BLaER1 treated with 17β-estradiol and CSF1 and Interleukin-3, amounts not matched to agents 10 nM and 100 nM (cell line): Measurements from ENCODE around the gene CLDN14.

Source experiments
- H3K27ac ChIP-seq, 11 experiments: shearing (Covaris generic); formaldehyde crosslinking; 2 replicates each; pipeline ENCODE4 v1.8.1; 2022
- H3K27me3 ChIP-seq, 11 experiments: shearing (Covaris generic); formaldehyde crosslinking; 2 replicates each; pipeline ENCODE4 v1.8.1; 2022
- H3K36me3 ChIP-seq, 11 experiments: shearing (Covaris generic); formaldehyde crosslinking; 2 replicates each; pipeline ENCODE4 v1.8.1; 2022
- H3K4me1 ChIP-seq, 10 experiments: shearing (Covaris generic); formaldehyde crosslinking; 2 replicates each; pipeline ENCODE4 v1.8.1; 2022
- H3K4me2 ChIP-seq, 11 experiments: shearing (Covaris generic); formaldehyde crosslinking; 2 replicates each; pipeline ENCODE4 v1.8.1; 2022
- H3K4me3 ChIP-seq, 10 experiments: shearing (Covaris generic); formaldehyde crosslinking; 2 replicates each; pipeline ENCODE4 v1.8.1; 2022
- H3K9ac ChIP-seq, 11 experiments: shearing (Covaris generic); formaldehyde crosslinking; 2 replicates each; pipeline ENCODE4 v1.8.1; 2022
- H3K9me3 ChIP-seq, 11 experiments: shearing (Covaris generic); formaldehyde crosslinking; replicated peaks in 1 of 11; 2 replicates each; pipeline ENCODE4 v1.8.1; 2022
- H4K20me1 ChIP-seq, 11 experiments: shearing (Covaris generic); formaldehyde crosslinking; 2 replicates each; pipeline ENCODE4 v1.8.1; 2022
- Cebpa-rat ChIP-seq, 11 experiments: shearing (Covaris generic); IDR thresholded peaks; 2 replicates each; pipeline ENCODE4 v1.8.1; 2022

CLDN14 gene

DNA sequence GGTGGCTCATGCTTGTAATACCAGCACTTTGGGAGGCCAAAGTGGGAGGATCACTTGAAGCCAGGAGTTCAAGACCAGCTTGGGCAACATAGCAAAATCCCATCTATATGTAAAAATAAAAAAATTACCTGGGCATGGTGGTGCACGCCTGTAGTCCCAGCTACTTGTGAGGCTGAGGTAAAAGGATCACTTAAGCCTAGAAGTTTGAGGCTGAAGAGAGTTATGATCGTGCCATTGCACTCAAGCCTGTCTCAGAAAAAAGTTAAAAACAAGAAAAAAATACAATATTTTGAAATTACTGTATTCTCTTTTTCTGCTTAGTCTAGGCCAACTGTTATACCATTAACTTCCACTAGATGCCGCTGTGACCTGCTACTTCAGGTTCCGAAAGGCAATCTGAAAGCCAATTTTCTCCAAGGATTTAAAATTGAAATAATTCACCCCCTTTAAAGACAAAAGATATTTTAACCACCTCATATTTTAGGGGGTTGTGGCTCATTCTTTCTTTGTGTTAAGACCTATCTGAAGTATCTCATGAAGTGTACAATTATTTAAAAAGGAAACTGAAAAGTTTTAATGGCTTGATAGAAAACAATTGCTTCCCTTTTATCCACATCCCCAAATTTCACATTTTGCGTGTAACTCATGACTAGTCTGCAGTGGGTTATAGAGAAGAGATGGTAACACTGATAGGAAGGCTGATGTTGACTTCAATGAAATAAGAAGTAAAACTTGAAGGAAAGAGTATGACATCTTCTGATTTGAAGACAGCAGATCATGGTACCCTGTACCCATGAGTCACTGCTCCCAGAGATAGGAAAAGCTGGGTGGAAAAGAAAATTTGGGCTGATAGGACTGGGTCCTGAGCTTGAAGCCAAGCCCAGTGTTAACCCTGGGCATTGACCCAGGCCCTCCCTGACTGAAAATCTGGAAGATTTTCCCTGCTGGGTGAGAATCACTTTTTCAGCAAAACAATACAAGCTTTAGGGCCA is 24.4 kb upstream of the CLDN14 start:
- H3K27me3 ChIP-seq: no peaks in the 10 kb centered on the region
- H4K20me1 ChIP-seq: no peaks in the 10 kb centered on the region
- no peak overlapping the region; a peak in 1 of 22 replicates for H3K9ac ChIP-seq
- peaks cover 0 to 5% (median under 1%) of the 10 kb centered on the region in 11 experiments; a peak in 6 of 22 replicates for H3K9me3 ChIP-seq
- H3K4me2 ChIP-seq: peak overlapping the region in 1 of 11 experiments; percentile 2; a peak in 2 of 22 replicates
- no peaks in the 10 kb centered on the region for H3K36me3 ChIP-seq
- peaks cover 0 to 50% (median 22%) of the 10 kb centered on the region in 10 experiments; a peak in 14 of 20 replicates for H3K4me1 ChIP-seq
- TF ChIP-seq Cebpa-rat (IDR thresholded peaks at IDR 0.05): no peak
- no peak overlapping the region for H3K27ac ChIP-seq
- no peak overlapping the region for H3K4me3 ChIP-seq

GRCh38 chr21:36502365-36502764 is 22.4 kb upstream of the CLDN14 start:
- H3K4me2 ChIP-seq: no peak overlapping the region

GRCh38 chr21:36501589-36501892 is 21.6 kb upstream of the CLDN14 start:
- H3K9ac ChIP-seq: no peak overlapping the region
- H4K20me1 ChIP-seq: no peaks in the 10 kb centered on the region
- H3K27ac ChIP-seq: no peak overlapping the region
- H3K4me3 ChIP-seq: no peak overlapping the region
- peaks cover 0 to 22% (median 1%) of the 10 kb centered on the region in 10 experiments; a peak in 11 of 20 replicates for H3K4me1 ChIP-seq
- H3K4me2 ChIP-seq: no peak overlapping the region
- no peak for TF ChIP-seq Cebpa-rat (IDR thresholded peaks at IDR 0.05)
- no peaks in the 10 kb centered on the region for H3K9me3 ChIP-seq
- H3K36me3 ChIP-seq: no peaks in the 10 kb centered on the region
- no peaks in the 10 kb centered on the region for H3K27me3 ChIP-seq

More at GRCh38 chr21:36502365-36502764, 22.4 kb upstream of the CLDN14 start:
- Histone ChIP-seq H3K36me3 (no peaks in the 10 kb centered on the region), H3K4me1 (peaks cover 0 to 30% (median 9%) of the 10 kb centered on the region in 10 experiments; a peak in 14 of 20 replicates), H3K4me3 (no peak overlapping the region), H3K9me3 (no peaks in the 10 kb centered on the region; a peak in 1 of 22 replicates), H3K27ac (no peak overlapping the region), H4K20me1 (no peaks in the 10 kb centered on the region), H3K27me3 (no peaks in the 10 kb centered on the region), H3K9ac (no peak overlapping the region)
- no peak for TF ChIP-seq Cebpa-rat (IDR thresholded peaks at IDR 0.05)

DNA sequence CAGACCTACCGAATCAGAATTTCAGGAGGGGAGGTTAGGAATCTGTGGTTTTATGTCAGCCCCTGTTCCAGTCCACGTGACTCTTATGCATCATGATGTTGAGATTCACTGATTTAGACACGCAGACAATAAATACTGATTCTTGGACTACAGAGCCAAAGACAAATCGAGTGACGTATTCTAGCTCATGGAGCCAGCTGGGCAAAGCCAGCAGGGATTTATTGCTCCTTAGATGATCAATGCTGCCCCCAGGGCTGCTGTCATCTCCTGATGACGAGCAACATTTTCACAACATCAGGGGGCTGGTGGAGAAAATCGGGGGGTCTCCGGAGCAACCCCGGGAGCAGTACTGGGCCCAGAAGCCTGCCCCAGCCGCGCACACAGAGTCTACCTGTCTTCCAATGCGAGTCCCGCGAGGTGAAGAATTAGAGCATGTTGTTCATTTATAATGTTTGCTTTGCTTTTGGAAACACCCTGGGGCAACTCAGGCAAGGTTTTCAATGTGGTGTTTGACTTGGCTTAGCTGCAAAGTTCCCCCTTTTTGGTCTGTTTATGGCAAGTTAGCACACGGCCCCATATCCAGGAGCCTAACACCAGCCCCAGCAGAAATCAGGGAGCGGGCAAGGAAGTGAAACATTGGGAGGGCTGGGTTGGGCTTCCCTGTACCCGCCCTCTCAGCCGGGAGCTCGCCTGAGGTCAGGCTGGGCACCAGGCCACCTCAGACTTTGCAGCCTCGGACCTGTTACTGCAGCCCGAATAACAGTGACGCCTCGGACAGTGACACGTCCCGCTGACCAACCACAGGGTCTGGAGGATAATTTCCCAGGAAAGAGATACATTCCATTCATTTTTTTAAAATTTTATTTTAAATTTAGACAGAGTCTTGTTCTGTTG is 19.9 kb upstream of the CLDN14 start:
- H3K36me3 ChIP-seq: no peaks in the 10 kb centered on the region
- H3K27me3 ChIP-seq: no peaks in the 10 kb centered on the region
- no peak overlapping the region for H3K27ac ChIP-seq
- no peak for TF ChIP-seq Cebpa-rat (IDR thresholded peaks at IDR 0.05)
- peaks cover 5 to 12% (median 9%) of the 10 kb centered on the region in 11 experiments; a peak in 11 of 22 replicates for H3K9me3 ChIP-seq
- H4K20me1 ChIP-seq: no peaks in the 10 kb centered on the region
- no peak overlapping the region for H3K4me3 ChIP-seq
- H3K4me1 ChIP-seq: peaks cover 0 to 5% (median 0%) of the 10 kb centered on the region in 10 experiments; a peak in 3 of 20 replicates
- no peak overlapping the region for H3K4me2 ChIP-seq
- H3K9ac ChIP-seq: no peak overlapping the region

- Histone ChIP-seq H3K27me3 (no peaks in the 10 kb centered on the region), H3K4me3 (no peak overlapping the region), H3K9me3 (peaks cover 5 to 12% (median 9%) of the 10 kb centered on the region in 11 experiments; a peak in 11 of 22 replicates), H3K4me2 (no peak overlapping the region), H3K27ac (no peak overlapping the region), H4K20me1 (no peaks in the 10 kb centered on the region), H3K36me3 (no peaks in the 10 kb centered on the region), H3K4me1 (no peaks in the 10 kb centered on the region), H3K9ac (no peak overlapping the region)
- no peak for TF ChIP-seq Cebpa-rat (IDR thresholded peaks at IDR 0.05)
Observed at GRCh38 chr21:36494557-36494956, 14.6 kb upstream of the CLDN14 start.

- H4K20me1 ChIP-seq: no peaks in the 10 kb centered on the region
- no peak overlapping the region for H3K27ac ChIP-seq
- H3K4me1 ChIP-seq: peaks cover 0 to 10% (median 4%) of the 10 kb centered on the region in 10 experiments; a peak in 10 of 20 replicates
- H3K4me3 ChIP-seq: no peak overlapping the region
- no peak overlapping the region for H3K9ac ChIP-seq
- peaks cover 4 to 11% (median 8%) of the 10 kb centered on the region in 11 experiments; a peak in 11 of 22 replicates for H3K9me3 ChIP-seq
- H3K27me3 ChIP-seq: no peaks in the 10 kb centered on the region
- H3K4me2 ChIP-seq: no peak overlapping the region
- TF ChIP-seq Cebpa-rat (IDR thresholded peaks at IDR 0.05): no peak
- H3K36me3 ChIP-seq: no peaks in the 10 kb centered on the region
Observed at GRCh38 chr21:36491209-36491910, 11.4 kb upstream of the CLDN14 start.

- Histone ChIP-seq H3K4me3 (no peak overlapping the region), H3K4me1 (peaks cover 0 to 10% (median 4%) of the 10 kb centered on the region in 10 experiments; a peak in 10 of 20 replicates), H3K9me3 (no peaks in the 10 kb centered on the region), H3K36me3 (no peaks in the 10 kb centered on the region), H3K27ac (no peak overlapping the region), H3K4me2 (no peak overlapping the region), H3K27me3 (no peaks in the 10 kb centered on the region), H4K20me1 (no peaks in the 10 kb centered on the region), H3K9ac (no peak overlapping the region)
- no peak for TF ChIP-seq Cebpa-rat (IDR thresholded peaks at IDR 0.05)
Observed at GRCh38 chr21:36489776-36490165, 9.8 kb upstream of the CLDN14 start.

GRCh38 chr21:36489103-36489775 is 9.3 kb upstream of the CLDN14 start:
- H3K36me3 ChIP-seq: no peaks in the 10 kb centered on the region
- no peaks in the 10 kb centered on the region for H3K9me3 ChIP-seq
- no peak overlapping the region for H3K4me2 ChIP-seq
- H3K4me1 ChIP-seq: peaks cover 0 to 10% (median 4%) of the 10 kb centered on the region in 10 experiments; a peak in 10 of 20 replicates
- no peak overlapping the region for H3K27ac ChIP-seq
- no peak overlapping the region for H3K9ac ChIP-seq
- H3K27me3 ChIP-seq: no peaks in the 10 kb centered on the region
- no peaks in the 10 kb centered on the region for H4K20me1 ChIP-seq
- no peak overlapping the region for H3K4me3 ChIP-seq
- no peak for TF ChIP-seq Cebpa-rat (IDR thresholded peaks at IDR 0.05)
